Testis (tissue), 2 donors: ENCODE measurements around the gene SYNDIG1.

Experiments used
- POLR2A ChIP-seq: fragments of 450-650 bp; IDR thresholded peaks from one replicate; pipeline ENCODE4 v1.6.1; 2017; ENCODE audit warnings: antibody characterized with exemption, mild to moderate bottlenecking, moderate library complexity
- TF ChIP-seq, protein P1 (sequence below), 3 experiments: fragments of 450-650 bp in 2 of 3; fragments of 200-600 bp in 1 of 3; sonication (generic) in 1 of 3; IDR thresholded peaks; one replicate each; pipeline ENCODE4 v1.5.1; 2016 to 2019; ENCODE audit warnings: antibody characterized with exemption in 3 of 3, mild to moderate bottlenecking in 2 of 3, moderate library complexity in 1 of 3

DNA sequence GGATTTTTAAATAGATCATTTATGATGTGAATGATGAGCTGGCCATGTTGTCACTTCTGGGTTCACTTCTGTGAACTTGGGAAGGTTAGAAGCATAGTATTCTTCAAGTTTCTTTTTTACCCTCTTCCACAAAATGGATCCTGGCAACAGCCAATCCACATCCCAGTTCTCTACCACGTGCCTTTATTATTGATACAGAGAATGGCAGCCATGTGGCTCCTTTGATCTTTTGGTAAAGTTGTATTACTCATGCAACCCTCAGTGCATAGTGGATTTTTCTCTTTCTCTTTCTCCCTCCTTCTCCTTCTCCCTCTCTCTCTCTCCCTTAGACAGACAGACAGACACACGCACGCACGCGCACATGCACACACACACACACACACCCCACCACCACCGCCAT, 50.0 kb downstream of the SYNDIG1 start:
- TF ChIP-seq, protein P1, sequence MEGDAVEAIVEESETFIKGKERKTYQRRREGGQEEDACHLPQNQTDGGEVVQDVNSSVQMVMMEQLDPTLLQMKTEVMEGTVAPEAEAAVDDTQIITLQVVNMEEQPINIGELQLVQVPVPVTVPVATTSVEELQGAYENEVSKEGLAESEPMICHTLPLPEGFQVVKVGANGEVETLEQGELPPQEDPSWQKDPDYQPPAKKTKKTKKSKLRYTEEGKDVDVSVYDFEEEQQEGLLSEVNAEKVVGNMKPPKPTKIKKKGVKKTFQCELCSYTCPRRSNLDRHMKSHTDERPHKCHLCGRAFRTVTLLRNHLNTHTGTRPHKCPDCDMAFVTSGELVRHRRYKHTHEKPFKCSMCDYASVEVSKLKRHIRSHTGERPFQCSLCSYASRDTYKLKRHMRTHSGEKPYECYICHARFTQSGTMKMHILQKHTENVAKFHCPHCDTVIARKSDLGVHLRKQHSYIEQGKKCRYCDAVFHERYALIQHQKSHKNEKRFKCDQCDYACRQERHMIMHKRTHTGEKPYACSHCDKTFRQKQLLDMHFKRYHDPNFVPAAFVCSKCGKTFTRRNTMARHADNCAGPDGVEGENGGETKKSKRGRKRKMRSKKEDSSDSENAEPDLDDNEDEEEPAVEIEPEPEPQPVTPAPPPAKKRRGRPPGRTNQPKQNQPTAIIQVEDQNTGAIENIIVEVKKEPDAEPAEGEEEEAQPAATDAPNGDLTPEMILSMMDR (IDR thresholded peaks at IDR 0.05) = no peak
- no peak for TF ChIP-seq POLR2A
